ENCODE measurements around the gene ARHGAP29.

ARHGAP29 gene

GRCh38 chr1:94279462-94279861, 42.1 kb upstream of the ARHGAP29 start:
- Histone ChIP-seq H3K4me1 (ENCODE audit: control insufficient read depth, insufficient read depth, low read length, poor library complexity, severe bottlenecking) (no peaks in the 10 kb centered on the region), H3K4me3 (ENCODE audit: insufficient read depth, low read depth, low read length, poor library complexity, severe bottlenecking) (no peak overlapping the region), H3K27me3 (replicated peaks; ENCODE audit: control insufficient read depth, insufficient read depth, low read length, poor library complexity, severe bottlenecking) (peaks cover 4% of the 10 kb centered on the region), H3K27ac (ENCODE audit: insufficient read depth, low read length, poor library complexity, severe bottlenecking) (no peak overlapping the region), H3K9me3 (ENCODE audit: control insufficient read depth, low read length) (no peaks in the 10 kb centered on the region), H3K36me3 (ENCODE audit: control insufficient read depth, insufficient read depth, low read length) (no peaks in the 10 kb centered on the region)
- DNase-seq: no peak

- Histone ChIP-seq H3K27ac (ENCODE audit: insufficient read depth, low read length, poor library complexity, severe bottlenecking) (no peak overlapping the region), H3K27me3 (replicated peaks; ENCODE audit: control insufficient read depth, insufficient read depth, low read length, poor library complexity, severe bottlenecking) (peaks cover 4% of the 10 kb centered on the region), H3K36me3 (ENCODE audit: control insufficient read depth, insufficient read depth, low read length) (no peaks in the 10 kb centered on the region), H3K4me3 (ENCODE audit: insufficient read depth, low read depth, low read length, poor library complexity, severe bottlenecking) (no peak overlapping the region), H3K9me3 (ENCODE audit: control insufficient read depth, low read length) (no peaks in the 10 kb centered on the region), H3K4me1 (ENCODE audit: control insufficient read depth, insufficient read depth, low read length, poor library complexity, severe bottlenecking) (no peaks in the 10 kb centered on the region)
- DNase-seq: no peak
Measured at GRCh38 chr1:94279038-94279437, 41.7 kb upstream of the ARHGAP29 start.

- no peaks in the 10 kb centered on the region for H3K9me3 ChIP-seq (ENCODE audit: control insufficient read depth, low read length)
- no peaks in the 10 kb centered on the region for H3K27me3 ChIP-seq (replicated peaks; ENCODE audit: control insufficient read depth, insufficient read depth, low read length, poor library complexity, severe bottlenecking)
- no peaks in the 10 kb centered on the region for H3K4me1 ChIP-seq (ENCODE audit: control insufficient read depth, insufficient read depth, low read length, poor library complexity, severe bottlenecking)
- no peaks in the 10 kb centered on the region for H3K36me3 ChIP-seq (ENCODE audit: control insufficient read depth, insufficient read depth, low read length)
- no peak for DNase-seq
- no peak overlapping the region for H3K27ac ChIP-seq (ENCODE audit: insufficient read depth, low read length, poor library complexity, severe bottlenecking)
- no peak overlapping the region for H3K4me3 ChIP-seq (ENCODE audit: insufficient read depth, low read depth, low read length, poor library complexity, severe bottlenecking)
Measured at GRCh38 chr1:94276988-94277434, 39.6 kb upstream of the ARHGAP29 start.

- no peak for DNase-seq
- Histone ChIP-seq H3K9me3 (ENCODE audit: control insufficient read depth, low read length) (no peaks in the 10 kb centered on the region), H3K27ac (ENCODE audit: insufficient read depth, low read length, poor library complexity, severe bottlenecking) (no peak overlapping the region), H3K27me3 (replicated peaks; ENCODE audit: control insufficient read depth, insufficient read depth, low read length, poor library complexity, severe bottlenecking) (no peaks in the 10 kb centered on the region), H3K36me3 (ENCODE audit: control insufficient read depth, insufficient read depth, low read length) (no peaks in the 10 kb centered on the region), H3K4me1 (ENCODE audit: control insufficient read depth, insufficient read depth, low read length, poor library complexity, severe bottlenecking) (no peaks in the 10 kb centered on the region), H3K4me3 (ENCODE audit: insufficient read depth, low read depth, low read length, poor library complexity, severe bottlenecking) (no peak overlapping the region)
Measured at GRCh38 chr1:94275083-94275482, 37.7 kb upstream of the ARHGAP29 start.

- no peaks in the 10 kb centered on the region for H3K9me3 ChIP-seq (ENCODE audit: control insufficient read depth, low read length)
- no peaks in the 10 kb centered on the region for H3K4me1 ChIP-seq (ENCODE audit: control insufficient read depth, insufficient read depth, low read length, poor library complexity, severe bottlenecking)
- no peaks in the 10 kb centered on the region for H3K36me3 ChIP-seq (ENCODE audit: control insufficient read depth, insufficient read depth, low read length)
- no peak overlapping the region for H3K27ac ChIP-seq (ENCODE audit: insufficient read depth, low read length, poor library complexity, severe bottlenecking)
- no peaks in the 10 kb centered on the region for H3K27me3 ChIP-seq (replicated peaks; ENCODE audit: control insufficient read depth, insufficient read depth, low read length, poor library complexity, severe bottlenecking)
- H3K4me3 ChIP-seq (ENCODE audit: insufficient read depth, low read depth, low read length, poor library complexity, severe bottlenecking): no peak overlapping the region
- DNase-seq: no peak
Measured at GRCh38 chr1:94274561-94274960, 37.2 kb upstream of the ARHGAP29 start.

- Histone ChIP-seq H3K4me3 (ENCODE audit: insufficient read depth, low read depth, low read length, poor library complexity, severe bottlenecking) (no peak overlapping the region), H3K4me1 (ENCODE audit: control insufficient read depth, insufficient read depth, low read length, poor library complexity, severe bottlenecking) (no peaks in the 10 kb centered on the region), H3K27me3 (replicated peaks; ENCODE audit: control insufficient read depth, insufficient read depth, low read length, poor library complexity, severe bottlenecking) (no peaks in the 10 kb centered on the region), H3K36me3 (ENCODE audit: control insufficient read depth, insufficient read depth, low read length) (no peaks in the 10 kb centered on the region), H3K27ac (ENCODE audit: insufficient read depth, low read length, poor library complexity, severe bottlenecking) (no peak overlapping the region), H3K9me3 (ENCODE audit: control insufficient read depth, low read length) (no peaks in the 10 kb centered on the region)
- no peak for DNase-seq
Measured at GRCh38 chr1:94273111-94273510, 35.7 kb upstream of the ARHGAP29 start.

- Histone ChIP-seq H3K27me3 (replicated peaks; ENCODE audit: control insufficient read depth, insufficient read depth, low read length, poor library complexity, severe bottlenecking) (no peaks in the 10 kb centered on the region), H3K9me3 (ENCODE audit: control insufficient read depth, low read length) (no peaks in the 10 kb centered on the region), H3K27ac (ENCODE audit: insufficient read depth, low read length, poor library complexity, severe bottlenecking) (no peak overlapping the region), H3K36me3 (ENCODE audit: control insufficient read depth, insufficient read depth, low read length) (no peaks in the 10 kb centered on the region), H3K4me1 (ENCODE audit: control insufficient read depth, insufficient read depth, low read length, poor library complexity, severe bottlenecking) (no peaks in the 10 kb centered on the region), H3K4me3 (ENCODE audit: insufficient read depth, low read depth, low read length, poor library complexity, severe bottlenecking) (no peak overlapping the region)
- no peak for DNase-seq
Measured at GRCh38 chr1:94272388-94272787, 35.0 kb upstream of the ARHGAP29 start.

- H3K36me3 ChIP-seq (ENCODE audit: control insufficient read depth, insufficient read depth, low read length): no peaks in the 10 kb centered on the region
- DNase-seq: no peak
- no peak overlapping the region for H3K4me3 ChIP-seq (ENCODE audit: insufficient read depth, low read depth, low read length, poor library complexity, severe bottlenecking)
- no peaks in the 10 kb centered on the region for H3K9me3 ChIP-seq (ENCODE audit: control insufficient read depth, low read length)
- no peak overlapping the region for H3K27ac ChIP-seq (ENCODE audit: insufficient read depth, low read length, poor library complexity, severe bottlenecking)
- no peaks in the 10 kb centered on the region for H3K4me1 ChIP-seq (ENCODE audit: control insufficient read depth, insufficient read depth, low read length, poor library complexity, severe bottlenecking)
- no peaks in the 10 kb centered on the region for H3K27me3 ChIP-seq (replicated peaks; ENCODE audit: control insufficient read depth, insufficient read depth, low read length, poor library complexity, severe bottlenecking)
Measured at GRCh38 chr1:94271373-94271772, 34.0 kb upstream of the ARHGAP29 start.

GRCh38 chr1:94270801-94271203, 33.4 kb upstream of the ARHGAP29 start:
- H3K27me3 ChIP-seq (replicated peaks; ENCODE audit: control insufficient read depth, insufficient read depth, low read length, poor library complexity, severe bottlenecking): no peaks in the 10 kb centered on the region
- H3K27ac ChIP-seq (ENCODE audit: insufficient read depth, low read length, poor library complexity, severe bottlenecking): no peak overlapping the region
- DNase-seq: no peak
- H3K4me1 ChIP-seq (ENCODE audit: control insufficient read depth, insufficient read depth, low read length, poor library complexity, severe bottlenecking): no peaks in the 10 kb centered on the region
- no peak overlapping the region for H3K4me3 ChIP-seq (ENCODE audit: insufficient read depth, low read depth, low read length, poor library complexity, severe bottlenecking)
- H3K36me3 ChIP-seq (ENCODE audit: control insufficient read depth, insufficient read depth, low read length): no peaks in the 10 kb centered on the region
- no peaks in the 10 kb centered on the region for H3K9me3 ChIP-seq (ENCODE audit: control insufficient read depth, low read length)

GRCh38 chr1:94269921-94270320, 32.5 kb upstream of the ARHGAP29 start:
- Histone ChIP-seq H3K4me1 (ENCODE audit: control insufficient read depth, insufficient read depth, low read length, poor library complexity, severe bottlenecking) (no peaks in the 10 kb centered on the region), H3K36me3 (ENCODE audit: control insufficient read depth, insufficient read depth, low read length) (no peaks in the 10 kb centered on the region), H3K27me3 (replicated peaks; ENCODE audit: control insufficient read depth, insufficient read depth, low read length, poor library complexity, severe bottlenecking) (no peaks in the 10 kb centered on the region), H3K27ac (ENCODE audit: insufficient read depth, low read length, poor library complexity, severe bottlenecking) (no peak overlapping the region), H3K4me3 (ENCODE audit: insufficient read depth, low read depth, low read length, poor library complexity, severe bottlenecking) (no peak overlapping the region), H3K9me3 (ENCODE audit: control insufficient read depth, low read length) (no peaks in the 10 kb centered on the region)
- no peak for DNase-seq

- H3K4me1 ChIP-seq (ENCODE audit: control insufficient read depth, insufficient read depth, low read length, poor library complexity, severe bottlenecking): no peaks in the 10 kb centered on the region
- DNase-seq: no peak
- H3K4me3 ChIP-seq (ENCODE audit: insufficient read depth, low read depth, low read length, poor library complexity, severe bottlenecking): no peak overlapping the region
- H3K27ac ChIP-seq (ENCODE audit: insufficient read depth, low read length, poor library complexity, severe bottlenecking): no peak overlapping the region
- H3K36me3 ChIP-seq (ENCODE audit: control insufficient read depth, insufficient read depth, low read length): no peaks in the 10 kb centered on the region
- no peaks in the 10 kb centered on the region for H3K27me3 ChIP-seq (replicated peaks; ENCODE audit: control insufficient read depth, insufficient read depth, low read length, poor library complexity, severe bottlenecking)
- H3K9me3 ChIP-seq (ENCODE audit: control insufficient read depth, low read length): no peaks in the 10 kb centered on the region
Measured at GRCh38 chr1:94265906-94266305, 28.5 kb upstream of the ARHGAP29 start.
